HepG2 (cell line): ENCODE data around the gene CSAG3. TPM values are rescaled to one million over a fixed set of nuclear protein-coding genes. Genes with fewer than 3 reads are reported as not detected.
"Not testable (repeated sequence)": the region's sequence is repeated elsewhere in the genome, so short reads cannot be mapped to it uniquely, and the experiment has no call there.

Source experiments
- ATAC-seq: fragments of 200-7000 bp; cut with Tn5 transposase; 3 replicates; pipeline ENCODE4 v1.9.1; 2020; ENCODE audit warnings: mild to moderate bottlenecking, moderate library complexity
- Bru-seq: library from RNA; stranded (reverse); fragments of 400-500 nt; gene quantifications from one replicate; lab custom pipeline; 2021; lab: Mats Ljungman, UMichigan
- BruChase-seq, 2 experiments: library from RNA; stranded (reverse); fragments of 400-500 nt; gene quantifications; one replicate each; lab custom pipeline; 2021; lab: Mats Ljungman, UMichigan
- BruUV-seq: library from RNA; stranded (reverse); fragments of 400-500 nt; replicated peaks from 2 replicates; lab custom pipeline; 2021; lab: Mats Ljungman, UMichigan
- CTCF ChIA-PET: fragments of 300-600 bp; formaldehyde crosslinking; extraction: SDS; loops from one replicate; lab custom pipeline; 2021; ENCODE audit warnings: low total read pairs, inconsistent platforms, low intra/inter-chr PET ratio; lab: Yijun Ruan, JAX
- POLR2A ChIA-PET: fragments of 350-600 bp; sonication (Branson Sonifier 250); formaldehyde crosslinking; loops from one replicate; lab custom pipeline; 2020; ENCODE audit warnings: antibody characterized with exemption, inconsistent platforms; lab: Yijun Ruan, JAX
- DNase-seq: peaks from one replicate; pipeline ENCODE4 v3.0.0-alpha.2; 2015; ENCODE audit warnings: low spot score
- FAIRE-seq: peaks from 3 replicates; lab custom pipeline; 2011; peaks lifted over from hg19 to GRCh38; lab: Jason Lieb, UNC
- H2AFZ ChIP-seq: one replicate; pipeline ENCODE4 v1.6.1; 2011; ENCODE audit warnings: low read length, inconsistent platforms
- H3K27ac ChIP-seq: fragments of 300-600 bp; 3 replicates; pipeline ENCODE4 v1.8.0; 2011; ENCODE audit warnings: mixed run types, mild to moderate bottlenecking, mixed read lengths, low read length, inconsistent platforms; ENCODE audit not compliant: insufficient read depth; ENCODE audit errors: extremely low read length
- H3K27me3 ChIP-seq, 2 experiments: fragments of 200-600 bp in 1 of 2; 2 replicates in 1 of 2; 3 replicates in 1 of 2; pipeline versions ENCODE4 v1.6.0 to v1.8.0; 2011; ENCODE audit warnings: low read length in 2 of 2, mild to moderate bottlenecking in 2 of 2, moderate library complexity in 2 of 2, inconsistent platforms in 1 of 2; ENCODE audit not compliant: insufficient read depth in 2 of 2, control insufficient read depth in 1 of 2
- H3K36me3 ChIP-seq, 2 experiments: fragments of 200-600 bp in 1 of 2; replicated peaks in 1 of 2; 2 replicates in 1 of 2; 3 replicates in 1 of 2; pipeline versions ENCODE4 v1.5.1 to v1.8.0; 2011; ENCODE audit warnings: low read length in 2 of 2, inconsistent platforms in 1 of 2; ENCODE audit not compliant: insufficient read depth in 2 of 2, control insufficient read depth in 1 of 2
- H3K4me1 ChIP-seq: 2 replicates; pipeline ENCODE4 v1.5.1; 2012; ENCODE audit warnings: low read length, inconsistent platforms; ENCODE audit not compliant: insufficient read depth
- H3K4me2 ChIP-seq: 2 replicates; pipeline ENCODE4 v1.6.0; 2011; ENCODE audit warnings: low read depth, low read length, inconsistent platforms
- H3K4me3 ChIP-seq, 3 experiments: fragments of 200-600 bp in 1 of 3; sonication (generic), shearing (Covaris generic) in 1 of 3; replicated peaks in 1 of 3; 2 replicates each; pipeline ENCODE4 v1.5.1; 2011 to 2016; ENCODE audit warnings: low read length in 3 of 3, inconsistent platforms in 2 of 3, low read depth in 2 of 3, mild to moderate bottlenecking in 2 of 3, control low read depth in 1 of 3, mixed read lengths in 1 of 3; ENCODE audit not compliant: insufficient read depth in 1 of 3
- H3K79me2 ChIP-seq: one replicate; pipeline ENCODE4 v1.6.1; 2011; ENCODE audit warnings: low read length, inconsistent platforms; ENCODE audit not compliant: insufficient read depth
- H3K9ac ChIP-seq: 2 replicates; pipeline ENCODE4 v1.6.0; 2011; ENCODE audit warnings: mild to moderate bottlenecking, low read depth, low read length, inconsistent platforms; ENCODE audit not compliant: insufficient read depth
- H3K9me3 ChIP-seq: 2 replicates; pipeline ENCODE4 v1.5.1; 2012; ENCODE audit warnings: mild to moderate bottlenecking, low read length
- H4K20me1 ChIP-seq: 2 replicates; pipeline ENCODE4 v1.6.0; 2011; ENCODE audit warnings: inconsistent platforms, mild to moderate bottlenecking, low read length, moderate library complexity; ENCODE audit not compliant: insufficient read depth
- WGBS: methylation state at CpG from one replicate; pipeline ENCODE4 v1.1.6; 2017; ENCODE audit warnings: low lambda C conversion rate; 5-methylcytosine and 5-hydroxymethylcytosine counted together
- in situ Hi-C: cut with HindIII; loops from 2 replicates; pipeline ENCODE4 v1.10.0; 2017; ENCODE audit warnings: low pct_unique_long_range_greater_than_20kb; ENCODE audit not compliant: extremely low pct_ligation_motif_present
- intact Hi-C: fragments of 100-400 bp; cut with micrococcal nuclease; formaldehyde crosslinking; loops from one replicate; pipeline ENCODE4 v1.10.0; 2022; ENCODE audit not compliant: unreplicated experiment
- long read RNA-seq, 2 experiments: library from RNA in 1 of 2; library from polyadenylated mRNA in 1 of 2; stranded (forward) in 1 of 2; unstranded in 1 of 2; transcript quantifications; one replicate each; pipeline ENCODE4 v2.0.0, GENCODE V29; 2019 to 2022
- polyA minus RNA-seq, 3 experiments: library from RNA; depleted of rRNA, polyadenylated mRNA; stranded (reverse); fragments of >200 nt; gene quantifications; 2 replicates each; pipeline ENCODE4 v1.2.3, GENCODE V29; 2011; ENCODE audit warnings: low replicate concordance in 1 of 3
- polyA plus RNA-seq, 8 experiments: library from polyadenylated mRNA; depleted of rRNA in 3 of 8; stranded (reverse) in 7 of 8; unstranded in 1 of 8; fragments of >200 nt; fragmentation: Illumina TruSeq in 4 of 8; extraction: Trizol in 4 of 8; gene quantifications; 2 replicates each; pipeline versions ENCODE4 v1.2.1 to v1.2.3, GENCODE V29; 2011 to 2016; ENCODE audit warnings: low read depth in 4 of 8, missing spikeins in 1 of 8, mixed read lengths in 1 of 8; ENCODE audit not compliant: insufficient read depth in 1 of 8
- total RNA-seq, 5 experiments: library from RNA; depleted of rRNA; stranded (reverse); fragments of >200 nt; fragmentation: Illumina TruSeq; extraction: Trizol; gene quantifications; 2 replicates each; pipeline ENCODE4 v1.2.3, GENCODE V29; 2016; ENCODE audit warnings: low read depth in 1 of 5

Gene CSAG3
- total RNA-seq (2016; rRNA removed; fragmentation: Illumina TruSeq; extraction: Trizol) = not detected in 2 replicates
- not detected in 2 replicates for total RNA-seq (2016; cell fraction: cytosol; rRNA removed; fragmentation: Illumina TruSeq; extraction: Trizol; ENCODE audit: low read depth)
- not detected in 2 replicates for total RNA-seq (2016; cell fraction: insoluble cytoplasmic fraction; rRNA removed; fragmentation: Illumina TruSeq; extraction: Trizol)
- total RNA-seq (2016; cell fraction: membrane; rRNA removed; fragmentation: Illumina TruSeq; extraction: Trizol) = not detected in 2 replicates
- total RNA-seq (2016; cell fraction: nucleus; rRNA removed; fragmentation: Illumina TruSeq; extraction: Trizol) = not detected in 2 replicates
- polyA plus RNA-seq (2011; rRNA removed) = not detected in 2 replicates
- polyA plus RNA-seq (2011; cell fraction: cytosol; rRNA removed) = not detected in 2 replicates
- polyA plus RNA-seq (2011; cell fraction: nucleus; rRNA removed) = not detected in 2 replicates
- not detected in 2 replicates for polyA plus RNA-seq (2012)
- polyA plus RNA-seq (2016; cell fraction: cytosol; fragmentation: Illumina TruSeq; extraction: Trizol; ENCODE audit: low read depth) = 0.86 and 1.1 TPM in 2 replicates
- not detected in 2 replicates for polyA plus RNA-seq (2016; cell fraction: insoluble cytoplasmic fraction; fragmentation: Illumina TruSeq; extraction: Trizol; ENCODE audit: low read depth)
- 0.69 TPM in 1 of 2 replicates, not detected in the other for polyA plus RNA-seq (2016; cell fraction: membrane; fragmentation: Illumina TruSeq; extraction: Trizol; ENCODE audit: low read depth)
- polyA plus RNA-seq (2016; cell fraction: nucleus; fragmentation: Illumina TruSeq; extraction: Trizol; ENCODE audit: insufficient read depth, low read depth) = 0.67 TPM in 1 of 2 replicates, not detected in the other
- polyA minus RNA-seq (2011; rRNA and poly(A)+ RNA removed; ENCODE audit: low replicate concordance) = 0.26 TPM in 1 of 2 replicates, not detected in the other
- polyA minus RNA-seq (2011; cell fraction: cytosol; rRNA and poly(A)+ RNA removed) = not detected in 2 replicates
- not detected in 2 replicates for polyA minus RNA-seq (2011; cell fraction: nucleus; rRNA and poly(A)+ RNA removed)
- Bru-seq, nascent RNA = not detected
- not detected for BruChase-seq, experiment 1, labeled RNA remaining after a 6-hour chase
- BruChase-seq, experiment 2, labeled RNA remaining after a 2-hour chase = not detected
- long read RNA-seq, experiment 1 = 0 reads
- long read RNA-seq, experiment 2 = 0 reads

DNA sequence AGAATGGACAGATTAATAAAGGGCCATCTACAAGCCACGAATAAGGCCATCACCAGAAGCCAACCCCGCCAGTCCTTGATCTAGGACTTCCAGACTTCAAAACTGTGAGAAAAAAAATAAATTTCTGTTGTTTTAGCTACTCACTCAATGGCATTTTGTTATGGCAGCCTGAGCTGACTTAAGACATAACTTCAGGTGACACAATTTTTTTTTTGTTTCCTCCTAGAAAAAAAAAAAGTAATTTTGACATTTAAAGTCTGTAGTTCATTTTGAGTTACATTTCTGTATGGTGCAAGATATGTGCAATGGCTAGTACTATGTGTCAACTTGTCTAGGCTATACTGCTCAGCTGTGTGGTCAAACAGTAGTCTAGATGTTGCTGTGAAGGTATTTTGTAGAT, at the start of gene CSAG3:
TSS of gene CSAG3 (plus strand) at position 301 of the 400 bp plus-strand sequence.
- POLR2A ChIA-PET, H4K20me1 ChIP-seq, BruUV-seq, in situ Hi-C loops, CTCF ChIA-PET, H3K9me3 ChIP-seq, H3K9ac ChIP-seq, H3K79me2 ChIP-seq, FAIRE-seq, H2AFZ ChIP-seq, H3K4me1 ChIP-seq, H3K36me3 ChIP-seq, H3K4me3 ChIP-seq, H3K27me3 ChIP-seq, intact Hi-C loops, H3K4me2 ChIP-seq, H3K27ac ChIP-seq, DNase-seq, ATAC-seq: not testable (repeated sequence)
- no CpG with 5 or more reads among the region's 2 CpGs for WGBS

DNA sequence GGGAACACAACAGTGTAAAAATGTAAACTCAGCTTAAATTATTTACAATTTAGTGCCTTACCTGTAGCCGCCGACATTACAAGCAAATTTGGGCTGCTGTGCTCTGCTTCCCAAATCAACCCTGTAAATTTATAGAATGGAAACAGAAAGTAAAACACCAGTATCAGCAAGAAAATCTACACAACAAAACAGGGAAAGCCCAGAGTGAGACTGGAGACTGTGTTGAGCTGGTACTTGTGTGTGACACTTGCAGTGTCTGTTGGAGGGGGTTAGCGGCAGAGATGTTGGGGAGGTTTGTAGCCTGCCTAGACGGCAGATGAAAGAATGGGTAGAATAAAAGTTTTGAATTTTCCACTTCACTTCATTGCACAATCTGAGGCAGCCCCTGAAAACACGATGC, 45.8 kb upstream of the CSAG3 start:
- H3K36me3 ChIP-seq, FAIRE-seq, DNase-seq, intact Hi-C loops, H3K79me2 ChIP-seq, H4K20me1 ChIP-seq, CTCF ChIA-PET, H3K4me2 ChIP-seq, ATAC-seq, POLR2A ChIA-PET, H3K27ac ChIP-seq, BruUV-seq, H3K4me1 ChIP-seq, H3K27me3 ChIP-seq, in situ Hi-C loops, H3K9me3 ChIP-seq, H3K4me3 ChIP-seq, H2AFZ ChIP-seq, H3K9ac ChIP-seq: not testable (repeated sequence)
- no CpG with 5 or more reads among the region's 5 CpGs for WGBS

DNA sequence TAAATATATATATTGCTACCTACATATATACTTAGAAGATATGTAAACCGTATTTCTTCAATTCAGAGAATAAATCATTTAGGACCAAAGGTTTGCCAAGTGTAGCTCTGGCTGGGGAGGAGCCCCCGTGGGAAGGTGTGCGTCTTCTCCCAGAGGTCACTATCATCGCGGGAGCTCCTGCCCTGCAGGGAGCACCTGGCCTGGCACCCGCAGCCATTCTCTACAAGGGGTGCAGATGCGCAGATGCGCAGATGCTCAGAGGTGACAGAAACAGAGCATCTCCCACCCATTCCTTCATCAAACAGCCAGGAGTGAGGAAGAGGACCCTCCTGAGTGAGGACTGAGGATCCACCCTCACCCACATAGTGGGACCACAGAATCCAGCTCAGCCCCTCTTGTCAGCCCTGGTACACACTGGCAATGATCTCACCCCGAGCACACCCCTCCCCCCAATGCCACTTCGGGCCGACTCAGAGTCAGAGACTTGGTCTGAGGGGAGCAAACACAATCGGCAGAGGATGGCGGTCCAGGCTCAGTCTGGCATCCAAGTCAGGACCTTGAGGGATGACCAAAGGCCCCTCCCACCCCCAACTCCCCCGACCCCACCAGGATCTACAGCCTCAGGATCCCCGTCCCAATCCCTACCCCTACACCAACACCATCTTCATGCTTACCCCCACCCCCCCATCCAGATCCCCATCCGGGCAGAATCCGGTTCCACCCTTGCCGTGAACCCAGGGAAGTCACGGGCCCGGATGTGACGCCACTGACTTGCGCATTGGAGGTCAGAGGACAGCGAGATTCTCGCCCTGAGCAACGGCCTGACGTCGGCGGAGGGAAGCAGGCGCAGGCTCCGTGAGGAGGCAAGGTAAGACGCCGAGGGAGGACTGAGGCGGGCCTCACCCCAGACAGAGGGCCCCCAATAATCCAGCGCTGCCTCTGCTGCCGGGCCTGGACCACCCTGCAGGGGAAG, 44.9 kb upstream of the CSAG3 start, which contains the start of gene MAGEA2B:
TSS of gene MAGEA2B (plus strand) at position 814 of the 973 bp plus-strand sequence. CDS start 2,479 bp downstream, outside the sequence.
- BruUV-seq, H3K4me1 ChIP-seq, H2AFZ ChIP-seq, H3K9ac ChIP-seq, H3K4me2 ChIP-seq, H4K20me1 ChIP-seq, ATAC-seq, H3K4me3 ChIP-seq, FAIRE-seq, intact Hi-C loops, DNase-seq, H3K27ac ChIP-seq, H3K9me3 ChIP-seq, CTCF ChIA-PET, in situ Hi-C loops, H3K36me3 ChIP-seq, H3K79me2 ChIP-seq, H3K27me3 ChIP-seq, POLR2A ChIA-PET: not testable (repeated sequence)
- WGBS = no CpG with 5 or more reads among the region's 35 CpGs
